Cardiac muscle cell (in vitro differentiated cells and primary cell): ENCODE measurements around the gene AFAP1L1. TPM values are rescaled to one million over a fixed set of nuclear protein-coding genes. Genes with fewer than 3 reads are reported as not detected.
"Not testable (repeated sequence)": the region's sequence is repeated elsewhere in the genome, so short reads cannot be mapped to it uniquely, and the experiment has no call there.

Experiments
- DNase-seq, 2 donors: peaks; one replicate each; pipeline versions ENCODE4 v3.0.0 to v3.0.0-alpha.2; 2010 to 2017; ENCODE audit warnings: low read depth in 1 of 2, low spot score in 1 of 2
- H3K27ac ChIP-seq: fragments of 200-600 bp; sonication (generic); 2 replicates; pipeline ENCODE4 v1.5.1; 2016
- H3K27me3 ChIP-seq: fragments of 200-600 bp; sonication (generic); 2 replicates; pipeline ENCODE4 v1.6.0; 2016; ENCODE audit warnings: control low read depth
- H3K36me3 ChIP-seq: fragments of 200-600 bp; sonication (generic); 2 replicates; pipeline ENCODE4 v1.5.1; 2016; ENCODE audit warnings: control low read depth
- H3K4me1 ChIP-seq: fragments of 200-600 bp; sonication (generic); 2 replicates; pipeline ENCODE4 v1.8.1; 2017; ENCODE audit warnings: low read depth, mild to moderate bottlenecking, mixed run types
- H3K4me3 ChIP-seq: fragments of 200-600 bp; sonication (generic); 2 replicates; pipeline ENCODE4 v1.5.1; 2016; ENCODE audit warnings: mild to moderate bottlenecking
- H3K9me3 ChIP-seq: fragments of 200-600 bp; sonication (generic); 2 replicates; pipeline ENCODE4 v1.5.1; 2017; ENCODE audit warnings: low read depth, mild to moderate bottlenecking, control low read depth
- polyA plus RNA-seq: library from polyadenylated mRNA; unstranded; fragments of >200 nt; fragmentation: Nextera tagmentation; extraction: Ambion mirVana; gene quantifications from 2 replicates; pipeline ENCODE4 v1.2.1, GENCODE V29; 2016
- total RNA-seq: library from RNA; depleted of rRNA; stranded (reverse); fragments of >200 nt; gene quantifications from 2 replicates; pipeline ENCODE4 v1.2.3, GENCODE V29; 2016
- TF ChIP-seq, protein P1 (sequence below): IDR thresholded peaks from 2 replicates; pipeline ENCODE4 v1.5.1; 2012; ENCODE audit warnings: low read depth, mild to moderate bottlenecking, low read length

Gene AFAP1L1
- total and polyA plus RNA-seq, 2 experiments from 2014 or later: 24.0 to 39.3 TPM

DNA sequence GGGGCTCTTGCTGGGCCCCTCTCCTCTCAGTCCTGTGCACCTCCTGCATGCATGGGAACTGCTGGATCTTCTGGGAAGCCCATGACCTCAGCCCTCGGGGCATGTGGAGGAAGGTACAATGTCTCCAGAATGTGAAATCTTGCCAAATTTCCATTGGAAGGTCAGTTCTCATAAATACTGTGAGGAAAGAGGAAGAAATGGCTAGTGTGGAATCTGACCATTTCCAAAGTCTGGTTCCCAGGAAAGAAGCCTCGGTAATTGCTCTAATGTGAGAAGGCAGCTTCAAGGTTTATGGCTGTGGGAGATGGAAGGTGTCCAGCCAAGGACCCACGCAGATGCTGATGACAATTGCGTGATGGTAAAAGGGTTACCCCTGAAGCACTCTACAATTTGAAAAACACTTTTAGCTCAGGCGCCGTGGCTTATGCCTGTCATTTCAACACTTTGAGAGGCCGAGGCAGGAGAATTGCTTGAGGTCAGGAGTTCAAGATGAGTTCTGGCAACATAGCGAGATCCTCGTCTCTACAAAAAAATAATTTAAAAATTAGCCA lies 115.5 kb downstream of the AFAP1L1 start:
- DNase-seq: peak; percentile 62 to 80
- Histone ChIP-seq H3K36me3 (no peaks in the 10 kb centered on the region), H3K27ac (peak overlapping the region; percentile 99), H3K4me3 (no peak overlapping the region), H3K9me3 (no peaks in the 10 kb centered on the region), H3K4me1 (peaks cover 86% of the 10 kb centered on the region), H3K27me3 (no peaks in the 10 kb centered on the region)
- TF ChIP-seq, protein P1, sequence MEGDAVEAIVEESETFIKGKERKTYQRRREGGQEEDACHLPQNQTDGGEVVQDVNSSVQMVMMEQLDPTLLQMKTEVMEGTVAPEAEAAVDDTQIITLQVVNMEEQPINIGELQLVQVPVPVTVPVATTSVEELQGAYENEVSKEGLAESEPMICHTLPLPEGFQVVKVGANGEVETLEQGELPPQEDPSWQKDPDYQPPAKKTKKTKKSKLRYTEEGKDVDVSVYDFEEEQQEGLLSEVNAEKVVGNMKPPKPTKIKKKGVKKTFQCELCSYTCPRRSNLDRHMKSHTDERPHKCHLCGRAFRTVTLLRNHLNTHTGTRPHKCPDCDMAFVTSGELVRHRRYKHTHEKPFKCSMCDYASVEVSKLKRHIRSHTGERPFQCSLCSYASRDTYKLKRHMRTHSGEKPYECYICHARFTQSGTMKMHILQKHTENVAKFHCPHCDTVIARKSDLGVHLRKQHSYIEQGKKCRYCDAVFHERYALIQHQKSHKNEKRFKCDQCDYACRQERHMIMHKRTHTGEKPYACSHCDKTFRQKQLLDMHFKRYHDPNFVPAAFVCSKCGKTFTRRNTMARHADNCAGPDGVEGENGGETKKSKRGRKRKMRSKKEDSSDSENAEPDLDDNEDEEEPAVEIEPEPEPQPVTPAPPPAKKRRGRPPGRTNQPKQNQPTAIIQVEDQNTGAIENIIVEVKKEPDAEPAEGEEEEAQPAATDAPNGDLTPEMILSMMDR: no peak

- H3K4me1 ChIP-seq: peaks cover 78% of the 10 kb centered on the region
- H3K4me3 ChIP-seq: no peak overlapping the region
- H3K27me3 ChIP-seq: no peaks in the 10 kb centered on the region
- H3K27ac ChIP-seq: peak overlapping the region; percentile 99
- no peaks in the 10 kb centered on the region for H3K36me3 ChIP-seq
- DNase-seq: peak in 1 of 2 donors; percentile 86
- no peaks in the 10 kb centered on the region for H3K9me3 ChIP-seq
- TF ChIP-seq, protein P1: no peak
These were observed 116.3 kb downstream of the AFAP1L1 start for GRCh38 chr5:149387982-149388381.

GRCh38 chr5:149388498-149389190 lies 117.0 kb downstream of the AFAP1L1 start:
- H3K27me3 ChIP-seq: no peaks in the 10 kb centered on the region
- peak overlapping the region; percentile 99 for H3K27ac ChIP-seq
- peaks cover 71% of the 10 kb centered on the region for H3K4me1 ChIP-seq
- TF ChIP-seq, protein P1: no peak
- H3K36me3 ChIP-seq: no peaks in the 10 kb centered on the region
- no peak for DNase-seq
- no peak overlapping the region for H3K4me3 ChIP-seq
- no peaks in the 10 kb centered on the region for H3K9me3 ChIP-seq

DNA sequence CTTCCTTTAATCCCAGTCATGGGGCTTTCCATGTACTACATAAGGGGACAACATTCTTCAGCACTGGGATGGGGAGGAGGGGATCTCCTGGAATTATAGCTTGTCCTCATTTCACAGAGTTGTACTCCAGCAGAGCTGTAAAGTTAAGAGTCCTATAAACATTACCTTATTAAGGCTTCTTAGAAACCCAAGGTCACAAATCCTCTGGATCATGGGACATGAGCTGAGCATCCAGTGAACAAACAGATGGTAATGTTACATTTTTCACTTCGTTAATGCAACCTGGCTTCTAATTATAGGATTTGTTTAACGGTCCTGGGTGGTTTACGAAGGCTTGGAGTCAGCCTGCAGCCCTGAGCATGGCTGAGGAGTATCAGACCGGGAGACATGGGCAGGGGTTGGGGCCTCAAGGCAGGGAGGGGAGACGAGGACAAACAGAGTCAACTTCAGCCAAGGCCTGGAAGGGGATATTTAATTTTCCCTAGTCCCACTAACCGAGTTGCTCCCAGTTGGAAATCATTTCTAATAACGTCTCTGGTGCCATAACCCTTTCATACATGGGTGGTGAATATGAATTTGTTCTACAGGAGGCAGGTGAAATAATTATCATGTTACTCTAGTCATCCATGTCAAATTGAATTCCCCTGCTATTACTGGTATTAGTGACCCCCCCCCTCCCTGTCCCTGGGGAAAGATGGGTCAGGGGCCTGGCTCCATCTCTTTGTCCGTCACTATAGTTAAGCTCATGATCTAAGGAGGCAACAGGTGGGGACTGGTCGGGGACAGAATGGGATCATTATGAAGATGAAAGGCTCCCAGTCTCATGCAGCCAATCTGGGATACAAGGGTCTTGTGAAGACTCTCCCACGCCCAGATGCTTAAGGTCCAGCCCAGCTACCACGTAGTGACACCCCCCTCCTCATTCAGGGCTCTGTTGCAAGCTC lies 118.2 kb downstream of the AFAP1L1 start:
- Histone ChIP-seq H3K27me3 (no peaks in the 10 kb centered on the region), H3K9me3 (no peaks in the 10 kb centered on the region), H3K36me3 (no peaks in the 10 kb centered on the region), H3K27ac (peak overlapping the region; percentile 4), H3K4me3 (no peak overlapping the region), H3K4me1 (peaks cover 61% of the 10 kb centered on the region)
- no peak for DNase-seq
- TF ChIP-seq, protein P1: no peak

GRCh38 chr5:149391076-149391475 lies 119.4 kb downstream of the AFAP1L1 start:
- H3K36me3 ChIP-seq, DNase-seq, H3K27me3 ChIP-seq, H3K9me3 ChIP-seq, H3K4me3 ChIP-seq: not testable (repeated sequence)
- peaks cover 52% of the 10 kb centered on the region for H3K4me1 ChIP-seq
- H3K27ac ChIP-seq: peak overlapping the region; percentile 94

Other genes with a start within 250 kb of the AFAP1L1 start
- 1.3 and 4.7 TPM in 2 replicates for gene SH3TC2, start 208.8 kb upstream of the AFAP1L1 start, total RNA-seq
- gene SH3TC2, start 208.8 kb upstream of the AFAP1L1 start, polyA plus RNA-seq: 0.78 and 0.85 TPM in 2 replicates
- 1.9 and 2.1 TPM in 2 replicates for gene ABLIM3, start 130.4 kb upstream of the AFAP1L1 start, total RNA-seq
- gene ABLIM3, start 130.4 kb upstream of the AFAP1L1 start, polyA plus RNA-seq: 1.1 and 2.4 TPM in 2 replicates
- 4.9 and 5.1 TPM in 2 replicates for gene GRPEL2, start 73.6 kb downstream of the AFAP1L1 start, total RNA-seq
- gene GRPEL2, start 73.6 kb downstream of the AFAP1L1 start, polyA plus RNA-seq: 4.2 and 6.6 TPM in 2 replicates
- gene PCYOX1L, start 86.2 kb downstream of the AFAP1L1 start, total RNA-seq: 14.4 and 16.1 TPM in 2 replicates
- 15.3 and 17.6 TPM in 2 replicates for gene PCYOX1L, start 86.2 kb downstream of the AFAP1L1 start, polyA plus RNA-seq
- gene IL17B, start 107.4 kb downstream of the AFAP1L1 start, total RNA-seq: 6.4 and 9.0 TPM in 2 replicates
- 3.9 and 5.8 TPM in 2 replicates for gene IL17B, start 107.4 kb downstream of the AFAP1L1 start, polyA plus RNA-seq